Astrocyte of the cerebellum (primary cell): ENCODE data around the gene GRIFIN.

Experiments
- DNase-seq: peaks from one replicate; pipeline ENCODE4 v3.0.0-alpha.2; 2011; ENCODE audit warnings: low read depth
- H3K4me3 ChIP-seq: 2 replicates; pipeline ENCODE4 v1.5.1; 2011; ENCODE audit warnings: mild to moderate bottlenecking, low read depth, low read length, moderate library complexity
- CTCF ChIP-seq: IDR thresholded peaks from 2 replicates; pipeline ENCODE4 v1.5.1; 2012; ENCODE audit warnings: low read length, low read depth, moderate library complexity, mild to moderate bottlenecking; ENCODE audit errors: missing control alignments
- in situ Hi-C: cut with HindIII; loops from 2 replicates; pipeline ENCODE4 v1.10.0; 2017; ENCODE audit warnings: low sequenced_read_pairs

GRIFIN gene

GRCh38 chr7:2437136-2437535 is 39.1 kb downstream of the GRIFIN start:
- no peak for DNase-seq
- H3K4me3 ChIP-seq: no peak overlapping the region
- TF ChIP-seq CTCF: no peak
- in situ Hi-C loops: loop anchor here (5.0 to 10.0 kb wide), 2 partner anchors 58 to 75 kb away; no protein-coding TSS in a partner anchor

GRCh38 chr7:2436341-2437104 is 39.7 kb downstream of the GRIFIN start:
- no peak for TF ChIP-seq CTCF
- no peak overlapping the region for H3K4me3 ChIP-seq
- in situ Hi-C loops: loop anchor here (5.0 to 10.0 kb wide), 2 partner anchors 58 to 74 kb away; no protein-coding TSS in a partner anchor
- DNase-seq: no peak

- no peak for DNase-seq
- in situ Hi-C loops: loop anchor here (5.0 to 10.0 kb wide), 2 partner anchors 60 to 73 kb away; no protein-coding TSS in a partner anchor
- TF ChIP-seq CTCF: no peak
- H3K4me3 ChIP-seq: no peak overlapping the region
Observed at GRCh38 chr7:2435146-2435545, 41.1 kb downstream of the GRIFIN start.

- in situ Hi-C loops: loop anchor here (10.0 kb wide), 1 partner anchor 61 kb away; no protein-coding TSS in a partner anchor
- no peak overlapping the region for H3K4me3 ChIP-seq
- no peak for DNase-seq
- TF ChIP-seq CTCF: no peak
Observed at GRCh38 chr7:2433713-2434550, 42.3 kb downstream of the GRIFIN start.

GRCh38 chr7:2432910-2433712 is 43.1 kb downstream of the GRIFIN start:
- TF ChIP-seq CTCF: no peak
- no peak for DNase-seq
- in situ Hi-C loops: loop anchor here (10.0 kb wide), 1 partner anchor 62 kb away; no protein-coding TSS in a partner anchor

GRCh38 chr7:2431260-2431867 is 44.8 kb downstream of the GRIFIN start:
- H3K4me3 ChIP-seq: no peak overlapping the region
- DNase-seq: no peak
- TF ChIP-seq CTCF: peak; percentile 51
- in situ Hi-C loops: loop anchor here (10.0 kb wide), 1 partner anchor 63 kb away; no protein-coding TSS in a partner anchor

More at GRCh38 chr7:2432910-2433712, 43.1 kb downstream of the GRIFIN start:
- H3K4me3 ChIP-seq: no peak overlapping the region
